Glutamatergic neuron (in vitro differentiated cells): ENCODE results near the gene BCAS4. TPM values are rescaled to one million over a fixed set of nuclear protein-coding genes. Genes with fewer than 3 reads are reported as not detected.

Source experiments
- DNase-seq: peaks from one replicate; pipeline ENCODE4 v3.0.0; 2022
- H3K27ac Mint-ChIP-seq: one replicate; pipeline ENCODE4 v1.8.0; 2020; ENCODE audit warnings: mild to moderate bottlenecking, mixed read lengths, inconsistent platforms; ENCODE audit not compliant: unreplicated experiment
- H3K27me3 Mint-ChIP-seq: one replicate; pipeline ENCODE4 v1.8.0; 2020; ENCODE audit warnings: mild to moderate bottlenecking, moderate library complexity, mixed read lengths, inconsistent platforms; ENCODE audit not compliant: unreplicated experiment
- H3K36me3 Mint-ChIP-seq: one replicate; pipeline ENCODE4 v1.8.0; 2020; ENCODE audit warnings: mild to moderate bottlenecking, mixed read lengths, inconsistent platforms; ENCODE audit not compliant: unreplicated experiment
- H3K4me1 Mint-ChIP-seq: one replicate; pipeline ENCODE4 v1.8.0; 2020; ENCODE audit warnings: mild to moderate bottlenecking, low read depth, mixed read lengths, inconsistent platforms; ENCODE audit not compliant: unreplicated experiment
- H3K4me3 Mint-ChIP-seq: one replicate; pipeline ENCODE4 v1.8.0; 2020; ENCODE audit warnings: mild to moderate bottlenecking, mixed read lengths, inconsistent platforms; ENCODE audit not compliant: unreplicated experiment
- H3K9me3 Mint-ChIP-seq: one replicate; pipeline ENCODE4 v1.8.0; 2020; ENCODE audit warnings: mild to moderate bottlenecking, moderate library complexity, mixed read lengths, inconsistent platforms; ENCODE audit not compliant: unreplicated experiment
- CTCF ChIP-seq: fragments of 200-600 bp; sonication (generic); IDR thresholded peaks from one replicate; pipeline ENCODE4 v1.5.0; 2021; ENCODE audit not compliant: partially characterized antibody, unreplicated experiment
- long read RNA-seq: library from polyadenylated mRNA; unstranded; transcript quantifications from one replicate; pipeline ENCODE4 v2.0.0, GENCODE V29; 2020; ENCODE audit not compliant: unreplicated experiment
- total RNA-seq: library from RNA; stranded (reverse); fragmentation: NEBNext Ultra II Directional; extraction: Animal tissue kit (Norgen Biotek cat#: 25700); gene quantifications from one replicate; pipeline ENCODE4 v1.2.1, GENCODE V29; 2021; ENCODE audit not compliant: unreplicated experiment

The BCAS4 gene
- total RNA-seq: 5.5 TPM
- long read RNA-seq, full-length matches to known transcripts: 9 of 13 reads
- long read RNA-seq, partial matches to known transcripts: 1 of 13 reads
- long read RNA-seq, other reads (novel, unspliced or antisense): 3 of 13 reads

- Mint-ChIP-seq H3K4me1 (peaks cover 8% of the 10 kb centered on the region), H3K27me3 (no peaks in the 10 kb centered on the region), H3K9me3 (peaks cover 4% of the 10 kb centered on the region), H3K4me3 (peak within 1 kb of the TSS; percentile 93), H3K36me3 (no peaks in the 10 kb centered on the region), H3K27ac (peak within 1 kb of the TSS; percentile 28)
- DNase-seq: peak; percentile 85
- TF ChIP-seq CTCF: peak; percentile 85
These were observed at the start of gene BCAS4 for GRCh38 chr20:50794846-50795634. Gene BCAS4 (plus strand): TSS chr20:50795061. CDS start chr20:50795084, 23 bp downstream.

GRCh38 chr20:50745634-50746137, 49.2 kb upstream of the BCAS4 start:
- DNase-seq: no peak
- no peak for TF ChIP-seq CTCF
- H3K27me3 Mint-ChIP-seq: no peaks in the 10 kb centered on the region
- peaks cover 9% of the 10 kb centered on the region for H3K4me1 Mint-ChIP-seq
- H3K4me3 Mint-ChIP-seq: no peak overlapping the region
- H3K27ac Mint-ChIP-seq: no peak overlapping the region
- H3K36me3 Mint-ChIP-seq: no peaks in the 10 kb centered on the region
- no peaks in the 10 kb centered on the region for H3K9me3 Mint-ChIP-seq

GRCh38 chr20:50746138-50746940, 48.5 kb upstream of the BCAS4 start:
- Mint-ChIP-seq H3K4me1 (peaks cover 9% of the 10 kb centered on the region), H3K27me3 (no peaks in the 10 kb centered on the region), H3K9me3 (no peaks in the 10 kb centered on the region), H3K4me3 (no peak overlapping the region), H3K27ac (no peak overlapping the region), H3K36me3 (no peaks in the 10 kb centered on the region)
- TF ChIP-seq CTCF: no peak
- no peak for DNase-seq

GRCh38 chr20:50747275-50747674, 47.6 kb upstream of the BCAS4 start:
- Mint-ChIP-seq H3K27me3 (no peaks in the 10 kb centered on the region), H3K4me1 (peaks cover 9% of the 10 kb centered on the region), H3K36me3 (no peaks in the 10 kb centered on the region), H3K27ac (no peak overlapping the region), H3K9me3 (no peaks in the 10 kb centered on the region), H3K4me3 (no peak overlapping the region)
- DNase-seq: no peak
- no peak for TF ChIP-seq CTCF
